ENCODE results near the gene RBM4B.
A peak's percentile ranks its signal among the peaks of the same experiment; 100 is the strongest.

RBM4B gene

DNA sequence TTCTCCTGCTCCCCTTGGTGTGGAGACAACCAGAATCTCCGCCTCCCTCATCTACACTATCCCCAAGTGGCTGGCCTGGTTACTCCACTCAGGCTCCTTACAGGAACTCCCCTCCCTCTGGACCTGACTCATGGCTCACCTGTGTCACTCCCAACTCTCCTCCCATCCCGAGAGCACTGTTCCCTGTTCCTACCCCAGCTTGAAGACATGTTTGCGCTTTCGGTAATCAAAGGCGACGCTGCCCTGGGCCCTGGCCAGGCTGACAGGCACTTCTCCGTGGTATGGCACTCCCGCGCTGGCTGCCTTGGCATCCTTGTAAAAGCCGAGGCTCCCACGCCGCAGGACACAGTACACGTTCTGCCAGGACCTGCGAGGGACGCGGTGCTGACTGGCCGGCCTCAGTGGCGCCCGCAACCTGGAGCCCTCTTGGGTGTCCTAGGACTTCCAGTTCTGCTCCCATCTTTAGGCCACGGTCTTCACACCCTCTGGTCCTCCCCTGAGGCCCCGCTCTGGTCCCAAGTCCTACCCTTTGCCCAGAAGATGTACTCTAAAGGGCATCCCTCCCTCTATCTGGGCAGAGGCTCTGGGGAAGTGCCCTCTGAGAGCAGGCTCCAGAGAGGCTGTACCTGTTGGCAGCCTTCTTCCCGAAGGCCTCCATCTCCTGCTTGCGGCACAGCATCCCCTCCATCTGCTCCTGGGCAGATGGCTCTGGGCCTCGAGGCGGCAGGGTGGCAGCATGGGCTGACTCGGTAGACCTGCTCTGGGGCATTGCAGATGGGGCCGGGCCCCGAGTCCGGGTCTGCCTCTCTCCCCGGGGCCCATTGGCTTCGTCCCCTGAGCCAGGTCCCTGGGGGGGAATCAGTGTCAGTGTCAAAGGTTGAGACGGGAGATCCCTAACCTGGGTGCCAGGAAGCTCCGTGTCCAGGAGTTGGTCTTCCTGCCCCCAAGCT lies 9.4 kb upstream of the RBM4B start:
- no peak for DNase-seq (ENCODE audit: low read depth, low spot score)

DNA sequence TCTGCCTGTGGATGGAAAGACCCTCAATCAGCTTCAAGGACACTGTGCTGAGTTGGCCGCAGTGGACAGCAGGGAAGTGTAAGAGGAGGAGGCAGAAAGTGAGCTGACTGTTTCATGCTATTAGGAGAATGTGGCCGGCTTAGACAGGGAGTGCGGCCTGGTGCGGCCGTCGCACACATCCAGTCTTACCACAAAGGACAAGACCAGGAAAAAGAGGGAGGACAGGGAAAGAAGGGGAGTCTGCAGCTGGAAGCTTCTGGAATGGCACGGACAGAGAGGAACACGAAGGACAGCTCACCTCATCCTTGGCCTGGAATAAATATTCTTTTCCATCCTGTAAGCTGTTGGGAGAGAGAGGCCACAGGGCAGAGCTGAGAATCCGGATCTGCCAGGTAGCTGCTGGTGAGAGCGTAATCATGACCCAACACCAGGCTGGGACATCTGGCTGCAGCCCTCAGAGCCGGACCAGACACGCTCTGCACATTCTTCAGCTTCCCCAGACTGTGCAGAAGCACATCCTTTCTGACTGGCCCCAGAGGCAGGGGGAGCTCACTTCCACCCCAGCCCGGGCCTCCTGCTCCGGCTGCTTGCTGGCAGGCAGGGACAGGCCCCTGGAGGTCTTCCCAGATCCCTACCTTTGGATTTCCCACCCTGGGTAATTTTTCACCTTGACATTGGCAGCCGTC lies 8.6 kb upstream of the RBM4B start:
- DNase-seq (ENCODE audit: low read depth, low spot score), result peak; percentile 60

- DNase-seq (ENCODE audit: low read depth, low spot score), result peak; percentile 77
Observed at GRCh38 chr11:66685276-66686099, 7.8 kb upstream of the RBM4B start.

DNA sequence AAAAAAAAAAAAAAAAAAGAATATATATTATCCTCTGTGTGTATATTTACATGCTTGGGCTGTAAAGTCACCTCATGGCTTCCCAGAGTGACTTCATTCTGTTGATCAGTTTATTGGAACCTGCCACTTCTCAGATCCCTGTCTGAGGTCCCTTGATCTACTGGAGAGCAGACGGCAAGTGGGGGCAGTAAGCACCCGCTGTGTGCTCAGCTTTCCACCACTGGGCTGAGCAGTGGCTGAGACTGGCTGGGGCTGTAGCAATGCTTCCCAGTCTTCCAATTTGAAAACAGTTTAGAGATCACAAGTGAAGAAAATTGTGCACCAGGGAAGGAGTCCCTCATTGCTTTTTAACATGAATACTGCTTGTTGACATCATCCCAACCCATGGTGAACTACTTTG lies 6.9 kb upstream of the RBM4B start:
- DNase-seq (ENCODE audit: low read depth, low spot score), result no peak

- DNase-seq (ENCODE audit: low read depth, low spot score), result no peak
Observed at GRCh38 chr11:66683877-66684276, 6.2 kb upstream of the RBM4B start.

GRCh38 chr11:66680966-66681645 lies 3.4 kb upstream of the RBM4B start:
- DNase-seq (ENCODE audit: low read depth, low spot score), result no peak

DNA sequence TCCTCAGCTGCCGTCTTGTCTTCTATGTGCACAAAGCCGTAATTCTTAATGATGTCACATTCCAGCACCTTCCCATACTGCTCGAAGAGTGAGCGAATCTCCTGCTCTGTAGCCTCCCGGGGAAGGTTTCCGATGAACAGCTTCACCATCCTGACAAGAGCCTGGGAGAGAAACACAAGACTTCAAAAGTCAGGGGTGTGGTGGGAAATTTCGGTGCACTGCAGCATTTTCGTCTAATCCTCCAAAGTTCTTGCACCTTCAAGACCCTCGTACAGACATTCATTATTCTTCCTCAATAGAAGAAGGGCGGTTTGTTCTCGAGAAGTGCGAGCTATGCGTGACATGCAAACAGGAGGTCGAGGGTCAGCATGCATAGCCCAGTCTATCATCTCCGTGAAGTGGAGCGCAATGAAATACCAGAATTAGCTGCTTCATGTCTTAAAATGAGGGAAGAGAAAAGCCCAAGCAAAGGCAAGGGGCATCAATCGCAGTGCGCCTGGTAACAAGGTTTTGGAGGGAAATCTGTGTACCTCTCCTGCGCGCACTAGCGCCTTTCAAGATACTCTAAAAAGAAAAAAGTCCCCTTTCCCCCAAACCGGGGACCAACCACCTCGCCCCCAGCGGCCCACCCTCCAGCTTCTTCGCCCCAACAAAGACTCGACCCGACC lies 622 bp downstream of the RBM4B start:
- DNase-seq (ENCODE audit: low read depth, low spot score), result no peak

DNA sequence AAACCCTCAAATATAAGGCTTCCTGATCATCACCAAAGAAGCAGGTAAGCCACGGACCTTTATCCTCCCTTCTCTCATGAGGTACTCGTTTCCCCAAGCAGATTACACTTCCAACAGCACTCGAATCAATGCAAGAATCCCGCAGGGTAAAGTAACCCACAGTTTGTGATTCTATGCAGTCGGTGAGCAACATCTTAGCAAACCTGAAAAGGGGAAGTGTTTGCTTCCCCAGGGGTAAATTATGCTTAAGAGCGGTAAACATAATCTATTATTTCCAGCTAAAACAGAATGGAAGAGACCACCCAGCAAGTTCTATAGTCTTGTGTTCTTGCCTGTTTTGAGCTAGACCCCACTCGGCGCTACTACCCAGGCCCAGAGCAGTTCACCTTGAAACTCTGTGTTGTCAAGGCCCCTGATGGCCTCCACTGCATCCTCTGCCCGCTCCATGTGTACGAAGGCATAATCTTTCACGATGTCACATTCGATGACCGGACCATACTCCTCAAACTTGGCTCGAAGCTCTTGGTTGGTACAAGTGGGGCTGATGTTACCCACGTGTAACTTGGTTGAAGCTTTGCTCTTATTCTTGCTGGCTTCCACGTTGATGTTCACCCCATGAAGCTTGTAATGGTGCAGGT lies 1.3 kb downstream of the RBM4B start:
- DNase-seq (ENCODE audit: low read depth, low spot score), result no peak

- no peak for DNase-seq (ENCODE audit: low read depth, low spot score)
Observed at GRCh38 chr11:66674964-66675602, 2.6 kb downstream of the RBM4B start.

GRCh38 chr11:66670816-66671215 lies 6.9 kb downstream of the RBM4B start:
- DNase-seq (ENCODE audit: low read depth, low spot score), result no peak

DNA sequence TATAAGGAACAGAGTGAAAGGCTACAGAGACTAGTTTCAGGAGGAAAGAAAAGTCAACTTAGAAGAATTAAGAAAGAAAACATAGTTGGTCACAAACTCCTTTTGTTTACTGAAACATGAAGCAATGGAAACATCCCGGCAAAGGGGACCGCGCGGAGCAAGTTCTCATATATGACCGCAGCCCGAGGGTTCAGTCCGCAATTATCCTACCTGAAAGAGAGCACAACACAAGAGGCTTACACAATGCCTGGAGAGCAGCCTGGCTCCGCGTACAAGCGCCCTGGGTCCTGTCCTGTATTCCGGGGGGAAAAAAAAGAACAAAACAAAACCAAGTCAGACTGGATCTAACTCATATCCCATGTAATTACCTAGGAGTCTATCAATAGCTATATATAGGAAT lies 12.3 kb downstream of the RBM4B start:
- DNase-seq (ENCODE audit: low read depth, low spot score), result no peak

DNA sequence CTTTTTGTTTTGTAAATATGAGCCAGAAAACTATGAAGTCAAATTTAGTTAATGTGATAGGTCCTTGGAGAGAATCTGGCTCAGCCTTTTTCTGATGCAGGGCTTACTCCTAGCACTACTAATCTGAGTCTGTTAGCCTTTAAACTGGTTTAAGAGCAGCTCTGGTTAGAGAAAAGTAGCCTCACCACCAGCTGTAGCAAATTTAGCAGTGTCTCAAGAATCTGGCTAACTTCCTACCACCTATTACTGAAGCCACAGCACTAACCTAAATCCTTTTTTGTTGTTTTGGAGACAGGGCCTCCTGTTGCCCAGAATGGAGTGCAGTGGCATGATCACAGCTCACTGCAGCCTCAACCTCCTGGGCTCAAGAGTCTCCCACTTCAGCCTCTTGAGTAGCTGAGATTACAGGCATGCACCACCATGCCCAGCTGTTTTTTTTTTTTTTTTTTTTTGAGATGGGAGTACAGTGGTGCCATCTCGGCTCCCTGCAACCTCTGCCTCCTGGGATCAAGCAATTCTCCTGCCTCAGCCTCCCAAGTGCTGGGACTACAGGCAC lies 13.9 kb downstream of the RBM4B start:
- no peak for DNase-seq (ENCODE audit: low read depth, low spot score)

DNA sequence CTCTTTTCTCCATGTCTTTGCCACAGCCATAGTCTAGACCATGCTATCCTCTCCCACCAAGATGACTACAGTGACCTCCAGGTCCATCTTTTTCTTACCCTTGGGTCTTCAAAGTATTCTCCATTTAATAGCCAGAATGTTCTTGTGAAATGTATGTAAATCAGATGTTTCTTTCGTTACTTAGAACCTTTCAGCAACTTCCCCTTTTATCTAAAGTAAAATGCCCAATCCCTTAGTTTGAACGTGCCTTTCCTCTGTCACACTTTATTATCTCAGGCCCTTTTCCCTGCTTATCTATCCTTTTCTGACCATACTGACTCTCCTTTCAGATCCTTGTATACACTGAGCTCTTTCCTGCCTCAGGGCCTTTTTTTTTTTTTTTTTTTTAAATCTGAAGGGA lies 17.9 kb downstream of the RBM4B start:
- no peak for DNase-seq (ENCODE audit: low read depth, low spot score)

- no peak for DNase-seq (ENCODE audit: low read depth, low spot score)
Observed at GRCh38 chr11:66653123-66653522, 24.6 kb downstream of the RBM4B start.

DNA sequence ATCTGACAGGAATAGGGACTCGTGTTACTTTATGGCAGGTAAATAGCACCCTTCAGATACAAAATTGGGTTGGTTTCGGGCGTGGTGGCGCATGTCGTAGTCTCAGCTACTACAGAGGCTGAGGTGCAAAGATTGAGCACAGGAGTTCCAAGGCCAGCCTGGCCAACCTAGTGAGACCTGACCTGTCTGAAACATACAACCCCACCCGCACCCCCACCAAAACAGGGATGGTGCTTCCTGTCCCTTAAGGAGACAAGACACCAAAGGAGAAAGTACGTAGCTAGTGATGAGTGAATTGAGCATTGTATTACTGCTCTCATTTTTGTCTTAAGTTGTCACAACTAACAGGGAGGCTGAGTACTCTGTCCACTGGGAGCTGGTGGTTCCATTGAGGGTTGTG lies 25.0 kb downstream of the RBM4B start:
- DNase-seq (ENCODE audit: low read depth, low spot score), result no peak

DNA sequence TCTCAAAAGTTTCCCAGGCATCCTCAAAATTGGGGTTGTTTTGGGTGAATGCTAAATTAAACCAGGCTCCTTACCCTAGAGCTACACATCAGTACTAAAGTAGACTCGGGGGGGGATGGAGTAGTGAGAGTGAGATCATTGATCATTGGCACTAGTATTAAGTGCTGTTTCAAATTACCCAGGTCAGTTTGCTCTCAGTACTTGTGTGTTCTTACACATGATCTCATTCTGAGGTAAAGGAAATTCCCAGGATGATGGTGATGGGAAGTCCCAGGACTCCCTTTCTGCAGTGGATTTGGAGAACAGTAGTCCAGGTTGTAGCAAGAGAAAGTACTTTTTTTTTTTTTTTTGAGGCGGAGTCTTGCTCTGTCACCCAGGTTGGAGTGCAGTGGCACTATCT lies 26.7 kb downstream of the RBM4B start:
- DNase-seq (ENCODE audit: low read depth, low spot score), result no peak

GRCh38 chr11:66649903-66650302 lies 27.8 kb downstream of the RBM4B start:
- no peak for DNase-seq (ENCODE audit: low read depth, low spot score)

DNA sequence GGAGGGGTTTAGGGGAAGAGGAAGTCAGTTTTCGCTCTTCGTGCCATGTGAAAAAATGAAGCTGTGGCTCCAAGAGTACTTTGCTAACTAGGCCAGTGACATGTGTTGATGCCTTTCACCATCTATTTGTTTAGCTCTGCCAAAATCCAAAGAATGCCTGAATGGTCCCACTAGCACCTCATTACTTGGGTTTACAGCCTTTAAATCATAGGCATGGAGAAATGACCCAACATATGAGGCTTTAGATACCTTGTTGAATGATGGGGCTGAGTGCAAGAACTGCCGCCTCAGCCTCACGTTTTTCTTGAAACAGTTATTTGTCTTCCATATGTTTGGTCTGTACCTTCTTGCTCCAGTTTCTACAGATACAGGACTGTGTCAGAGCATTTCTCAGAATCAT lies 30.9 kb downstream of the RBM4B start:
- no peak for DNase-seq (ENCODE audit: low read depth, low spot score)

DNA sequence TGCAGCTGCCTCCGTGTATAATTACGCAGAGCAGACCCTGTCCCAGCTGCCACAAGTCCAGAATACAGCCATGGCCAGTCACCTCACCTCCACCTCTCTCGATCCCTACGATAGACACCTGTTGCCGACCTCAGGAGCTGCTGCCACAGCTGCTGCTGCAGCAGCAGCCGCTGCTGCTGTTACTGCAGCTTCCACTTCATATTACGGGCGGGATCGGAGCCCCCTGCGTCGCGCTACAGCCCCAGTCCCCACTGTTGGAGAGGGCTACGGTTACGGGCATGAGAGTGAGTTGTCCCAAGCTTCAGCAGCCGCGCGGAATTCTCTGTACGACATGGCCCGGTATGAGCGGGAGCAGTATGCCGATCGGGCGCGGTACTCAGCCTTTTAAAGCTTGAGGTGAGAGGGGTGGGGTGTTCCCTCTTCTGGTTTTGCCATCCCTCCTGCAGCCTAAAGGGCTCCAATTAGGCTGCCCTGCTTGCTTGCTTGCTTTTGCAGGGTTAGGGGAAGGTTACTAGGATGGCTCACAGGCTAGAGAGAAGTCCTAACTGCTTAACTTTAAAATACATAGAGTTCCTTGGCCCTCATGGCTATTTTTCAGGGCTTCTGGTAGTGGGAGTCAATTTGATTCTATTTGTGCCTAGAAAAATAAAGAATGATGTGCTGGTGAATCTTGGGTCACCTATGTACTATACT lies 33.8 kb downstream of the RBM4B start:
- DNase-seq (ENCODE audit: low read depth, low spot score), result no peak

Data from ELF-1 (cell line).